NCI-H524 treated with DMSO at 0.1 percent for 48 hours (cell line): ENCODE measurements around the gene HNRNPR.

Source experiments
- DNase-seq: peaks from one replicate; lab custom pipeline; 2025; lab: John Stamatoyannopoulos, UW

The HNRNPR gene

DNA sequence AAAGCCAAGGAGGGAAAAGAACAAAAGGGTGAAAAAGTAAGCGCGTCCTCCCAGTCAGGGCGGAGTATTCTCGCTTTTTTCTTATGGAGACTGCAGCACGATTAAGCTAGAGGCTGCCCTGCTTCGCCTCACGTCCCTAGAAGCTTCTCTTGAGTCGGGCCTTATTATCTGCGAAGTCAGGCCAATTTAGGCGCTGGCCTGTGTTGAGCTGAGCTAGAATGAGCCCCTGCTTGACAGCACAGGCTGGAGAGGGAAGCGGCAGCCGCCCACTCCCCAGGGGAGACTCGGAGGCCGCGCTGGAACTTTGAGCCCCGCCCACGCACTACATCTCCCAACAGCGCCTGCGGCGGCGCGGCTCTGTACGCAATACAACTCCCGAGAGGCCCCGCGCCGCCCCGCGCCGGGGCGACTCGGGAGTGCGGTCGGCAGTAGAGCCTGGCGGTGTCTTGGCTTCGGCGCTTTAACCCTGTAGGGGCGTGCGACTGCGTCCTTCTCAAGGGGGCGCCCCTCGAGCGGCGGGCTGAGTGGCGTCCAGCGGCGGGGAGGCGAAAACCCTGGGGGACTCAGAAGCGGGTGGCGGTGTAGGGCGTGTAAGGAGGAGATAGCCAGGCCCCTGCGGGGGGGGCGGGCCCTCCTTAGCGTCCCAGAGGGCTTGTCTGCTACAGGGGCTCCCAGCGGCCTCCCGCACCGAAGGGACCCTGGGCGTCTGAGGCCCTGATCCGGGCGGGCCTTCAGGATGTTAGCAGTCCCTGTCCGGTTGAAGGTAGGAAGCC, 24.7 kb upstream of the HNRNPR start:
- peak; percentile 60 for DNase-seq

DNA sequence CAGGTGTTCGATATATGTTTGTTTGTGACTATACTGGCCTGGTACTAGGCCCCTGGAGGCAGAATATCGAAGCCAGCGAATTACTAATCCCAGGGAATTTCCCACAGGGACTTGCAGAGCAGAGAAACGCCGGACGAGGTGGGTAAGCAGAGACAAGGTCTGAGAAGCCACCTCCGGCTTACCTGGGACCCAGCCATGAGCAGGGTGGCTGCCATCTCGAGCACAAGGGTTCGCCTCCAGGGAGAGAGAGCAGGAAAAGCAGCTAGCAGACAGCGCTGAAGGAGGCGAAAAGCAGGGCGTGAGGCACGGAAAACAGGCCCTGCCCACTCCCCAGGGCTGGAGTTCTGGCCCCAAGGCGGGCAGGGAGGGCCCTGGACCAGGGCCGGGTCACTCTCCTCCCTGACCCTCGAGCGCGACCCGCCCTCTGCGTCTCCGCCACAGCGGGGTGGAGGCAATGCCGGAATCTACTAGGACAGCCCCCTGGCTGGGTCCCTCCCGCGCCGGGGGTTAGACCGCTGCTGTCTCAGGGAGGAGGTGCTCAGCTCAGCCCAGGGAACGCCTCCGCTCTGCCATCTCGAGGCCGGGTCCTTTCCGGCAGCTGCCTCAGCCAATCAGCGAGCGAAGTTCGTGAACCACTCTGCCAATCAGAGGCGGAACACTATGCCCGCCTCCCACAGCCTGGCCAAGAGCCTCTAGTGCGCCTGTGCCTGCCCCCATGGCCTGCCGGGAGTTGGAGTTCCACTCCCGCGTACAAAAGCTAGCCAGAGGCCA, 23.9 kb upstream of the HNRNPR start:
- DNase-seq = peak; percentile 90

GRCh38 chr1:23367451-23367790, 23.3 kb upstream of the HNRNPR start:
- no peak for DNase-seq

- DNase-seq = no peak
These were observed 22.5 kb upstream of the HNRNPR start for GRCh38 chr1:23366598-23366997.

DNA sequence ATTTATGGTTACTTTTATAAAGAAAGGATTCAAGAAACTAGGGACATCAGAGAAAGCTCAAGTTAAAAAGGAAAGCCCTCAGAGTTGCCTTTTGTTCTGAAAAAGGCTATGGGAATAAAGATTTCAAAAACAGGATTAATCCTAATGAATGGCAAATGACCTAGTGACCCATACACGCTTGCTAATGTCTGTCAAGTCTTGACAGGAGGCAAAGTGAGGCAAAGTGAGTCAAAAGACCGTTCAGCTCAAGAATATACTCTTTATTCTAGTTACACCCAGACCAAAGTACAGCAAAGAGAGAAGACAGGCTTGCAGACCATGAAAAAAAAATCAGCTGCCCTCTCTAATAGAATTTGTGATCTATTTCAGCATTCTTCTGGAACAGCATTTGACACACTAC, 22.1 kb upstream of the HNRNPR start:
- no peak for DNase-seq

DNA sequence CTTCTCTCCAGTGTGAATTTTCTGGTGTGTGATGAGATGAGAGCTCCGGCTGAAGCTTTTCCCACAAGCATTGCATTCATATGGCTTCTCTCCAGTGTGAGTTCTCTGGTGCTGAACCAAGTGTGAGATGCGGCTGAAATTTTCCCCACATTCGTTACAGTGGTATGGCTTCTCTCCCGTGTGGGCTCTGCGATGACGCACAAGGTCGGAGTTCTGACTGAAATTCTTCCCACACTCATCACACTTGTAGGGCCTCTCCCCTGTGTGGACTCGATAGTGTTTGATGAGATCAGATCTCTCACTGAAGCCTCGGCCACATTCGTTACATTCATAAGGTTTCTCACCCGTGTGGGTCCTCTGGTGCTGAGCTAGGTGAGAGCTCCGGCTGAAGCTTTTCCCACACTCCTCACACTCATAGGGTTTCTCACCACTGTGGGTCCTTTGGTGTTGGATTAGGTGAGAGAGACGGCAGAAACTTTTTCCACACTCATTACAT, 18.2 kb upstream of the HNRNPR start:
- no peak for DNase-seq

- no peak for DNase-seq
These were observed 14.3 kb upstream of the HNRNPR start for GRCh38 chr1:23358310-23358875.

- no peak for DNase-seq
These were observed 13.2 kb upstream of the HNRNPR start for GRCh38 chr1:23357138-23357908.

GRCh38 chr1:23356471-23357137, 12.5 kb upstream of the HNRNPR start:
- DNase-seq = no peak

GRCh38 chr1:23354245-23354644, 10.2 kb upstream of the HNRNPR start:
- no peak for DNase-seq

- no peak for DNase-seq
These were observed 8.1 kb upstream of the HNRNPR start for GRCh38 chr1:23352096-23352695.

- DNase-seq = no peak
These were observed 1.8 kb upstream of the HNRNPR start for GRCh38 chr1:23345920-23346319.

DNA sequence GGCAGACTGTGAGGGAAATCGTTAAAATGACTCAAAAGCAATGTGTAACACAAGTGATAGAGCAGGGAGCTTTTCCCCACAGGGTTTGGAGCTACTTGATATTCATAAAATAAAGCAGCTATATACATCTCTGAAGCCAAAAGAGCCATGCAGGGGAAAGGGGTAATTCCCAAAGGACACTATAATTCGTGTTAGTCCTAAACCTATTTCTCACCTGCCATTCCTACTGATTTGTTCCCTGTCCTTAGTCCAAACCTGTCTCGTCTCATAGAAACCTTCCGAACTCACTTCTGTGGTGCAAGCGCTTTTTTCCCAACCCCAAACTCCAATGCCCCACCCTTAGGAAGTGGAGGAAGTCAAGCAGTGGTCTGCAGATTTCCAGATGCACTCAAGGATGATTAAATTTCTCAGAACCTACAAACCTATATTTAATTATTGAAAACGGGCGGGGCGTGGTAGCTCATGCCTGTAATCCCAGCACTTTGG, 946 bp upstream of the HNRNPR start:
- no peak for DNase-seq

- no peak for DNase-seq
These were observed 618 bp downstream of the HNRNPR start for GRCh38 chr1:23343221-23344110.

GRCh38 chr1:23341931-23342692, 2.0 kb downstream of the HNRNPR start:
- DNase-seq = no peak

DNA sequence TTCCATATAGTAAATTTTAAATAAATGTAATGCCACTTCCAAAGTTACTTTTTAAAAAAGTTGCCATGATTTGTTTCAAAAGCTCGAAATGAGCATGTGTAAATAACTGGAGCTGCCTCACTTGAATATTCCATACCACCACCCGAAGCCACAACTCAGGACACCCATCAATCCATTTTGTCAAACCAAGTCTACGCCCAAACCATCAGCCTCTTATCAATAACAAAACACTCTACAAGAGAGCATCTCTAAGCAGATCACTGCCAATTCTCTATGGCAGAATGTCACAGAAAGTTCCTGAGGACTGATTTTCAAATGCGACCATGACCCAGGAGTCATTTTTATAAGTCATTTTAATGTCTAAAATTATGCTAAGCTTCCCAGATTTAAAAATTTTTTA, 4.5 kb downstream of the HNRNPR start:
- DNase-seq = no peak

DNA sequence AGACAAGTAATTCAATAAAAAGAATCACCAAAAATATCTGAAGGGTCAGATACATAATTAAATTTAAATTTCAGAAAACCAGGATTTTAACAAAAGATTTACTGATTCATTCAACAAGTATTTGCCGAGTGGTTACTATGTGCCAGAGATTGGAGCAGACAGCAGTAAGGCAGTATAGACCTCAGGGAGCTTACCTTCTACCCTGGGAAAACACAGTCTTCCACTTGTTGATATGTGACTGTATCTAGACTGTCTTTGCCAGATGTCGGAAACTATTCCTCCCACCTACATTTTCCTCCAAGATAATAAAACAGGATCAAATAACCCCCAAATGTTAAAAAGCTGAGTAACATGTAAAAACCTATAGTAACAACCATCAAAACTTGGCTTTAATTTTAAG, 6.2 kb downstream of the HNRNPR start:
- no peak for DNase-seq

- DNase-seq = no peak
These were observed 12.4 kb downstream of the HNRNPR start for GRCh38 chr1:23331713-23332112.

DNA sequence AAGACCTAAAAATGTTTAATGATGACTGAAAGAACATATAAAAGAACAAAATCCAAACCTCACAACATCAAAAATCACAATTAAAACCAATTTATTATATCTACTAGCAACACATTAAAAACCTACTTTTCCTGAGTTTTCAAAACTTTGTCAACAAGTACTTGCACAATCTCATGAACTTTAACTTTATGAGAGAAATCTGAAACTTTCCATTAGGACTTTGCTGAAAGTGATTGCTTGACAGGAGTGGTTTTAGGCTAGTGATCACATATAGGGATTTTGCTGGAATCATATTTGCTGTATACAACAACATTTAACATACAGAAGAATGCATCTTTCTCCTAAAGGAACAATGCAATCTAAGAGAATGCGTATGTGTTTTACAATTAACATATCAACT, 13.2 kb downstream of the HNRNPR start:
- no peak for DNase-seq
